CD14-positive monocyte (primary cell): Measurements from ENCODE around the gene CSF1R. TPM values are rescaled to one million over a fixed set of nuclear protein-coding genes. Genes with fewer than 3 reads are reported as not detected.

Experiments
- DNase-seq, 3 donors: peaks; one replicate each; pipeline ENCODE4 v3.0.0-alpha.2; 2011 to 2022
- H2AFZ ChIP-seq: 2 replicates; pipeline ENCODE4 v1.6.0; 2012; ENCODE audit warnings: mild to moderate bottlenecking, low read depth, low read length, inconsistent platforms; ENCODE audit not compliant: insufficient read depth, poor library complexity, severe bottlenecking
- H3K27ac ChIP-seq, 2 donors: 1 replicate in 1 of 2; 2 replicates in 1 of 2; pipeline ENCODE4 v1.5.1; 2012 to 2013; ENCODE audit warnings: low read length in 2 of 2, control low read depth in 1 of 2, inconsistent platforms in 1 of 2, low read depth in 1 of 2, mild to moderate bottlenecking in 1 of 2
- H3K27me3 ChIP-seq, 2 donors: one replicate each; pipeline versions ENCODE4 v1.6.0 to v1.6.1; 2011 to 2013; ENCODE audit warnings: low read length in 2 of 2; ENCODE audit not compliant: control insufficient read depth in 2 of 2, insufficient read depth in 2 of 2
- H3K36me3 ChIP-seq, 2 donors: replicated peaks in 1 of 2; 1 replicate in 1 of 2; 2 replicates in 1 of 2; pipeline versions ENCODE4 v1.5.1 to v1.6.1; 2012 to 2013; ENCODE audit warnings: low read length in 2 of 2, control low read depth in 1 of 2, inconsistent platforms in 1 of 2, mild to moderate bottlenecking in 1 of 2; ENCODE audit not compliant: insufficient read depth in 2 of 2, control insufficient read depth in 1 of 2
- H3K4me1 ChIP-seq, 2 donors: 1 replicate in 1 of 2; 2 replicates in 1 of 2; pipeline versions ENCODE4 v1.5.1 to v1.6.1; 2012 to 2013; ENCODE audit warnings: low read length in 2 of 2, control low read depth in 1 of 2, inconsistent platforms in 1 of 2, mild to moderate bottlenecking in 1 of 2, moderate library complexity in 1 of 2; ENCODE audit not compliant: insufficient read depth in 2 of 2, control insufficient read depth in 1 of 2
- H3K4me2 ChIP-seq: replicated peaks from 2 replicates; pipeline ENCODE3; 2012; ENCODE audit warnings: low read length, moderate library complexity, mild to moderate bottlenecking; ENCODE audit not compliant: poor library complexity, severe bottlenecking; ENCODE audit errors: extremely low read depth
- H3K4me3 ChIP-seq, 3 experiments: fragments of 200-600 bp in 1 of 3; sonication (generic) in 1 of 3; replicated peaks in 1 of 3; 1 replicate in 2 of 3; 2 replicates in 1 of 3; pipeline ENCODE4 v1.5.1; 2011 to 2013; ENCODE audit warnings: low read length in 3 of 3, mild to moderate bottlenecking in 3 of 3, control low read depth in 2 of 3, low read depth in 2 of 3, inconsistent platforms in 1 of 3, moderate library complexity in 1 of 3
- H3K79me2 ChIP-seq: 2 replicates; pipeline ENCODE4 v1.6.0; 2012; ENCODE audit warnings: mild to moderate bottlenecking, control low read depth, inconsistent platforms, low read length, moderate library complexity; ENCODE audit not compliant: insufficient read depth
- H3K9ac ChIP-seq: 2 replicates; pipeline ENCODE4 v1.6.0; 2017; ENCODE audit warnings: low read length, mild to moderate bottlenecking; ENCODE audit not compliant: insufficient read depth, poor library complexity, severe bottlenecking
- H3K9me3 ChIP-seq, 2 donors: replicated peaks in 1 of 2; 1 replicate in 1 of 2; 2 replicates in 1 of 2; pipeline versions ENCODE4 v1.5.1 to v1.6.1; 2012 to 2013; ENCODE audit warnings: low read length in 2 of 2, control low read depth in 1 of 2; ENCODE audit not compliant: control insufficient read depth in 1 of 2, insufficient read depth in 1 of 2
- H4K20me1 ChIP-seq: 2 replicates; pipeline ENCODE4 v1.6.0; 2012; ENCODE audit warnings: mild to moderate bottlenecking, low read length, control low read depth, moderate library complexity; ENCODE audit not compliant: insufficient read depth
- H3K27ac Mint-ChIP-seq, 7 donors: one replicate each; pipeline ENCODE4 v1.8.0; 2020; ENCODE audit warnings: mild to moderate bottlenecking in 7 of 7, mixed read lengths in 7 of 7, moderate library complexity in 6 of 7, inconsistent platforms in 2 of 7
- H3K27me3 Mint-ChIP-seq, 3 donors: one replicate each; pipeline ENCODE4 v1.8.0; 2021 to 2022; ENCODE audit warnings: low read depth in 3 of 3, mild to moderate bottlenecking in 3 of 3, mixed read lengths in 3 of 3, moderate library complexity in 3 of 3, inconsistent platforms in 1 of 3
- H3K36me3 Mint-ChIP-seq, 2 donors: one replicate each; pipeline ENCODE4 v1.8.0; 2020; ENCODE audit warnings: mixed read lengths in 2 of 2, inconsistent platforms in 1 of 2, mild to moderate bottlenecking in 1 of 2
- H3K4me1 Mint-ChIP-seq: one replicate; pipeline ENCODE4 v1.8.0; 2020; ENCODE audit warnings: mild to moderate bottlenecking, mixed read lengths
- H3K4me3 Mint-ChIP-seq, 2 donors: one replicate each; pipeline ENCODE4 v1.8.0; 2020; ENCODE audit warnings: mild to moderate bottlenecking in 2 of 2, mixed read lengths in 2 of 2, moderate library complexity in 1 of 2
- H3K9me3 Mint-ChIP-seq, 7 donors: one replicate each; pipeline ENCODE4 v1.8.0; 2020 to 2022; ENCODE audit warnings: mixed read lengths in 7 of 7, mild to moderate bottlenecking in 6 of 7, moderate library complexity in 6 of 7, inconsistent platforms in 2 of 7
- CTCF ChIP-seq: fragments of 200-600 bp; IDR thresholded peaks from one replicate; pipeline ENCODE4 v1.8.0; 2022; ENCODE audit warnings: antibody characterized with exemption, mild to moderate bottlenecking
- WGBS: methylation state at CpG from one replicate; pipeline ENCODE4 v1.1.5; 2013; ENCODE audit warnings: missing lambda C conversion rate; ENCODE audit not compliant: insufficient coverage; 5-methylcytosine and 5-hydroxymethylcytosine counted together
- intact Hi-C, 2 donors: fragments of 100-400 bp; cut with micrococcal nuclease; formaldehyde crosslinking; loops; one replicate each; pipeline versions ENCODE4 v1.15.0 to v1.15.1; 2023
- polyA plus RNA-seq, 3 donors: library from polyadenylated mRNA; depleted of rRNA in 1 of 3; unstranded in 2 of 3; stranded (reverse) in 1 of 3; fragments of 300-500 nt in 2 of 3; fragments of >200 nt in 1 of 3; fragmentation: Illumina TruSeq in 2 of 3; gene quantifications; 1 replicate in 2 of 3; 2 replicates in 1 of 3; pipeline ENCODE4 v1.2.3, GENCODE V29; 2012 to 2021

CSF1R gene
- polyA plus RNA-seq, 3 donors, result 180 to 332 (median 242) TPM

- Mint-ChIP-seq H3K9me3 (no peaks in the 10 kb centered on the region), H3K27me3 (peaks cover 0 to 2% (median 0%) of the 10 kb centered on the region in 3 donors), H3K27ac (peak overlapping the region; percentile 30 to 94 (median 86)), H3K4me3 (no peak overlapping the region), H3K36me3 (peaks cover 40 to 72% of the 10 kb centered on the region in 2 donors), H3K4me1 (peaks cover 64% of the 10 kb centered on the region)
- Histone ChIP-seq H3K4me1 (peaks cover 63 to 65% of the 10 kb centered on the region in 2 donors), H3K9me3 (no peaks in the 10 kb centered on the region), H4K20me1 (peaks cover 99% of the 10 kb centered on the region), H3K27ac (peak overlapping the region; percentile 57 to 80), H3K27me3 (no peaks in the 10 kb centered on the region), H3K4me3 (no peak overlapping the region), H3K9ac (no peak overlapping the region), H2AFZ (no peak overlapping the region), H3K4me2 (no peak overlapping the region), H3K36me3 (peaks cover 99% of the 10 kb centered on the region in 2 donors), H3K79me2 (peaks cover 63% of the 10 kb centered on the region)
- TF ChIP-seq CTCF, result no peak
- WGBS, result 80% methylated on average over 6 of the region's 6 CpGs
- intact Hi-C loops, result loop anchor here in 1 of 2 donors (10.0 kb wide), 1 partner anchor 697 kb away; no protein-coding TSS in a partner anchor
- DNase-seq, result no peak
Measured at GRCh38 chr5:150068071-150068470, 18.3 kb downstream of the CSF1R start.

- TF ChIP-seq CTCF, result no peak
- H3K79me2 ChIP-seq, result peaks cover 62% of the 10 kb centered on the region
- H3K27me3 Mint-ChIP-seq, result peaks cover 0 to 2% (median 0%) of the 10 kb centered on the region in 3 donors
- H3K4me1 Mint-ChIP-seq, result peaks cover 69% of the 10 kb centered on the region
- no peaks in the 10 kb centered on the region for H3K9me3 ChIP-seq
- H3K36me3 Mint-ChIP-seq, result peaks cover 46 to 76% of the 10 kb centered on the region in 2 donors
- no peaks in the 10 kb centered on the region for H3K27me3 ChIP-seq
- intact Hi-C loops, result loop anchor here in 1 of 2 donors (10.0 kb wide), 1 partner anchor 697 kb away; no protein-coding TSS in a partner anchor
- WGBS, result 73% methylated on average over 3 of the region's 6 CpGs
- no peak for DNase-seq
- H3K4me3 Mint-ChIP-seq, result no peak overlapping the region
- peak overlapping the region; percentile 81 to 94 (median 90) for H3K27ac Mint-ChIP-seq
- no peak overlapping the region for H3K4me2 ChIP-seq
- no peak overlapping the region for H3K9ac ChIP-seq
- no peaks in the 10 kb centered on the region for H3K9me3 Mint-ChIP-seq
- H3K4me3 ChIP-seq, result no peak overlapping the region
- H2AFZ ChIP-seq, result no peak overlapping the region
- H3K4me1 ChIP-seq, result peaks cover 69 to 71% of the 10 kb centered on the region in 2 donors
- H3K36me3 ChIP-seq, result peaks cover 99% of the 10 kb centered on the region in 2 donors
- peaks cover 99% of the 10 kb centered on the region for H4K20me1 ChIP-seq
- peak overlapping the region; percentile 57 to 80 for H3K27ac ChIP-seq
Measured at GRCh38 chr5:150067405-150067960, 18.9 kb downstream of the CSF1R start.
